H1 (cell line): ENCODE results near the gene C19orf44. TPM values are rescaled to one million over a fixed set of nuclear protein-coding genes. Genes with fewer than 3 reads are reported as not detected.

ENCODE experiments used
- CTCF ChIA-PET: fragments of 300-600 bp; sonication (Branson Sonifier 250); formaldehyde crosslinking; loops from one replicate; lab custom pipeline; 2021; ENCODE audit not compliant: partially characterized antibody; lab: Charles Lee
- POLR2A ChIA-PET: fragments of 300-600 bp; sonication (Branson Sonifier 250); formaldehyde crosslinking; loops from one replicate; lab custom pipeline; 2021; ENCODE audit warnings: inconsistent platforms; ENCODE audit not compliant: partially characterized antibody; lab: Charles Lee
- DNase-seq, 2 experiments: peaks; one replicate each; pipeline versions ENCODE4 v3.0.0 to v3.0.0-alpha.2; 2010 to 2022; ENCODE audit warnings: low spot score in 2 of 2, low read depth in 1 of 2, mixed read lengths in 1 of 2
- FAIRE-seq: peaks from 2 replicates; lab custom pipeline; 2011; peaks lifted over from hg19 to GRCh38; lab: Jason Lieb, UNC
- H2AFZ ChIP-seq: 2 replicates; pipeline ENCODE4 v1.8.1; 2012; ENCODE audit warnings: low read length, inconsistent platforms
- H2AK5ac ChIP-seq: 2 replicates; pipeline ENCODE4 v1.6.1; 2013; ENCODE audit warnings: low read depth, low read length
- H2BK120ac ChIP-seq: replicated peaks from 2 replicates; pipeline ENCODE3; 2013; ENCODE audit warnings: low read depth, low read length, inconsistent platforms
- H2BK12ac ChIP-seq: 2 replicates; pipeline ENCODE4 v1.6.1; 2013; ENCODE audit warnings: low read depth, low read length
- H2BK15ac ChIP-seq: 2 replicates; pipeline ENCODE4 v1.6.1; 2013; ENCODE audit warnings: low read length
- H2BK20ac ChIP-seq: 2 replicates; pipeline ENCODE4 v1.6.1; 2013; ENCODE audit warnings: low read length
- H2BK5ac ChIP-seq: 2 replicates; pipeline ENCODE4 v1.6.1; 2013; ENCODE audit warnings: low read depth, low read length
- H3K14ac ChIP-seq: 2 replicates; pipeline ENCODE4 v1.6.1; 2013; ENCODE audit warnings: inconsistent platforms; ENCODE audit not compliant: insufficient read length
- H3K18ac ChIP-seq: 2 replicates; pipeline ENCODE4 v1.6.1; 2013; ENCODE audit warnings: low read length; ENCODE audit errors: extremely low read depth
- H3K23ac ChIP-seq: 2 replicates; pipeline ENCODE4 v1.6.1; 2013; ENCODE audit warnings: inconsistent platforms; ENCODE audit not compliant: insufficient read length
- H3K23me2 ChIP-seq: 2 replicates; pipeline ENCODE4 v1.6.1; 2013; ENCODE audit warnings: low read depth, low read length
- H3K27ac ChIP-seq: 2 replicates; pipeline ENCODE4 v1.6.1; 2011; ENCODE audit warnings: low read depth, low read length, inconsistent platforms
- H3K27me3 ChIP-seq, 4 experiments: replicated peaks in 1 of 4; 1 replicate in 1 of 4; 2 replicates in 3 of 4; pipeline versions ENCODE4 v1.6.1 to v1.8.1; 2011 to 2013; ENCODE audit warnings: low read length in 3 of 4, mild to moderate bottlenecking in 3 of 4, inconsistent platforms in 2 of 4, mixed read lengths in 2 of 4, moderate library complexity in 1 of 4; ENCODE audit not compliant: control insufficient read depth in 3 of 4, insufficient read depth in 3 of 4; ENCODE audit errors: extremely low read depth in 1 of 4
- H3K36me3 ChIP-seq, 4 experiments: 2 replicates each; pipeline versions ENCODE4 v1.6.1 to v1.8.1; 2011 to 2013; ENCODE audit warnings: mild to moderate bottlenecking in 4 of 4, low read length in 3 of 4, moderate library complexity in 2 of 4, control low read depth in 1 of 4, inconsistent platforms in 1 of 4; ENCODE audit not compliant: insufficient read depth in 4 of 4, control insufficient read depth in 2 of 4
- H3K4ac ChIP-seq: replicated peaks from 2 replicates; pipeline ENCODE3; 2013; ENCODE audit warnings: low read length, low read depth, mixed read lengths, inconsistent platforms; ENCODE audit not compliant: insufficient read length
- H3K4me1 ChIP-seq, 4 experiments: replicated peaks in 1 of 4; 1 replicate in 1 of 4; 2 replicates in 3 of 4; pipeline versions ENCODE4 v1.6.1 to v1.8.1; 2011 to 2013; ENCODE audit warnings: low read length in 3 of 4, inconsistent platforms in 2 of 4, mixed read lengths in 1 of 4; ENCODE audit not compliant: insufficient read depth in 4 of 4, control insufficient read depth in 3 of 4
- H3K4me2 ChIP-seq, 2 experiments: 2 replicates each; pipeline versions ENCODE4 v1.6.1 to v1.8.1; 2011 to 2013; ENCODE audit warnings: low read depth in 2 of 2, low read length in 2 of 2, control low read depth in 1 of 2, inconsistent platforms in 1 of 2, mild to moderate bottlenecking in 1 of 2; ENCODE audit not compliant: insufficient read depth in 1 of 2
- H3K4me3 ChIP-seq, 4 experiments: fragments of 200-600, 300-600 bp in 1 of 4; sonication (generic), shearing (Covaris generic), sonication (Bioruptor Twin) in 1 of 4; 2 replicates each; pipeline versions ENCODE4 v1.5.1 to v1.8.1; 2011 to 2016; ENCODE audit warnings: low read length in 4 of 4, low read depth in 3 of 4, control low read depth in 2 of 4, inconsistent platforms in 2 of 4, mild to moderate bottlenecking in 2 of 4, mixed read lengths in 1 of 4, moderate library complexity in 1 of 4; ENCODE audit not compliant: insufficient read depth in 2 of 4; ENCODE audit errors: extremely low read depth in 1 of 4
- H3K56ac ChIP-seq: replicated peaks from 2 replicates; pipeline ENCODE3; 2013; ENCODE audit warnings: low read depth, mild to moderate bottlenecking, mixed read lengths, low read length, inconsistent platforms; ENCODE audit not compliant: insufficient read length
- H3K79me1 ChIP-seq: 2 replicates; pipeline ENCODE4 v1.6.1; 2013; ENCODE audit warnings: low read depth, low read length, control low read depth
- H3K79me2 ChIP-seq, 2 experiments: 2 replicates each; pipeline versions ENCODE4 v1.6.1 to v1.8.1; 2012 to 2013; ENCODE audit warnings: low read length in 2 of 2, mild to moderate bottlenecking in 2 of 2, inconsistent platforms in 1 of 2; ENCODE audit not compliant: insufficient read depth in 2 of 2, control insufficient read depth in 1 of 2
- H3K9ac ChIP-seq, 4 experiments: replicated peaks in 1 of 4; 1 replicate in 1 of 4; 2 replicates in 3 of 4; pipeline versions ENCODE4 v1.6.1 to v1.8.1; 2011 to 2013; ENCODE audit warnings: low read depth in 3 of 4, low read length in 3 of 4, control low read depth in 2 of 4, mild to moderate bottlenecking in 2 of 4, moderate library complexity in 2 of 4, inconsistent platforms in 1 of 4; ENCODE audit errors: extremely low read depth in 1 of 4
- H3K9me3 ChIP-seq, 2 experiments: 2 replicates each; pipeline versions ENCODE4 v1.6.1 to v1.8.1; 2012 to 2013; ENCODE audit warnings: mild to moderate bottlenecking in 2 of 2, moderate library complexity in 2 of 2, control low read depth in 1 of 2, inconsistent platforms in 1 of 2, low read depth in 1 of 2, low read length in 1 of 2, mixed read lengths in 1 of 2; ENCODE audit not compliant: insufficient read depth in 2 of 2
- H4K20me1 ChIP-seq, 2 experiments: replicated peaks in 1 of 2; 2 replicates each; pipeline versions ENCODE3 to v1.8.1; 2011 to 2013; ENCODE audit warnings: inconsistent platforms in 2 of 2, low read length in 2 of 2, mild to moderate bottlenecking in 1 of 2; ENCODE audit not compliant: insufficient read depth in 2 of 2, control insufficient read depth in 1 of 2
- H4K5ac ChIP-seq: 2 replicates; pipeline ENCODE4 v1.6.1; 2013; ENCODE audit warnings: low read length, low read depth, mixed read lengths, inconsistent platforms; ENCODE audit not compliant: insufficient read length
- H4K8ac ChIP-seq: 2 replicates; pipeline ENCODE4 v1.8.0; 2013; ENCODE audit warnings: mild to moderate bottlenecking, moderate library complexity, low read length, inconsistent platforms; ENCODE audit not compliant: insufficient read depth; ENCODE audit errors: extremely low read depth
- H4K91ac ChIP-seq: replicated peaks from 2 replicates; pipeline ENCODE3; 2013; ENCODE audit warnings: low read length, mixed read lengths, inconsistent platforms; ENCODE audit not compliant: insufficient read length
- ATF3 ChIP-seq: IDR thresholded peaks from 2 replicates; pipeline ENCODE4 v1.6.1; 2011; ENCODE audit warnings: low read depth, mild to moderate bottlenecking, low read length; ENCODE audit not compliant: insufficient read depth
- BCL11A ChIP-seq, 2 experiments: IDR thresholded peaks; one replicate each; pipeline ENCODE4 v1.6.1; 2011; ENCODE audit warnings: low read depth in 2 of 2, low read length in 2 of 2, mild to moderate bottlenecking in 2 of 2
- CHD1 ChIP-seq: IDR thresholded peaks from 2 replicates; pipeline ENCODE4 v1.6.1; 2012; ENCODE audit warnings: low read depth, low read length, improper control_type of control experiment
- GTF2F1 ChIP-seq: IDR thresholded peaks from 2 replicates; pipeline ENCODE4 v1.6.1; 2012; ENCODE audit warnings: low read depth, low read length, improper control_type of control experiment, borderline replicate concordance
- JUN ChIP-seq: IDR thresholded peaks from 2 replicates; pipeline ENCODE4 v1.6.1; 2011; ENCODE audit warnings: low read depth, mild to moderate bottlenecking, improper control_type of control experiment, low read length
- JUND ChIP-seq: IDR thresholded peaks from 2 replicates; pipeline ENCODE4 v1.6.1; 2011; ENCODE audit warnings: mild to moderate bottlenecking, improper control_type of control experiment, low read length
- MAFK ChIP-seq: IDR thresholded peaks from 2 replicates; pipeline ENCODE4 v1.6.1; 2012; ENCODE audit warnings: low read depth, mild to moderate bottlenecking, improper control_type of control experiment, low read length
- RBBP5 ChIP-seq: IDR thresholded peaks from 2 replicates; pipeline ENCODE4 v1.7.1; 2012; ENCODE audit warnings: low read depth, mild to moderate bottlenecking, inconsistent platforms, low read length, moderate library complexity, borderline replicate concordance
- SIX5 ChIP-seq: IDR thresholded peaks from 2 replicates; pipeline ENCODE4 v1.6.1; 2011; ENCODE audit warnings: mild to moderate bottlenecking, low read depth, low read length
- SP1 ChIP-seq: IDR thresholded peaks from 2 replicates; pipeline ENCODE4 v1.6.1; 2011; ENCODE audit warnings: low read depth, low read length
- TEAD4 ChIP-seq: IDR thresholded peaks from 2 replicates; pipeline ENCODE4 v1.6.1; 2012; ENCODE audit warnings: low read depth, low read length, inconsistent platforms, mixed read lengths
- WGBS, 2 experiments: shearing (Covaris generic) in 1 of 2; methylation state at CpG; one replicate each; pipeline versions ENCODE4 v1.1.6 to v1.1.7; 2013 to 2015; ENCODE audit warnings: low lambda C conversion rate in 2 of 2, mixed read lengths in 2 of 2, inconsistent platforms in 1 of 2, low coverage in 1 of 2, missing lambda C conversion rate in 1 of 2; ENCODE audit not compliant: insufficient replicate concordance in 2 of 2, insufficient coverage in 1 of 2, insufficient read length in 1 of 2; ENCODE audit errors: extremely low coverage in 1 of 2, missing lambda C conversion rate in 1 of 2; 5-methylcytosine and 5-hydroxymethylcytosine counted together
- polyA plus RNA-seq, 7 experiments: library from polyadenylated mRNA; depleted of rRNA in 3 of 7; stranded (reverse) in 5 of 7; unstranded in 2 of 7; fragments of >200 nt in 5 of 7; fragments of 200-250 nt in 2 of 7; gene quantifications; 1 replicate in 5 of 7; 2 replicates in 1 of 7; 4 replicates in 1 of 7; pipeline versions ENCODE4 v1.2.1 to v1.2.3, GENCODE V29; 2011 to 2013; ENCODE audit warnings: missing spikeins in 2 of 7, mixed read lengths in 2 of 7
- total RNA-seq: library from RNA; stranded (reverse); fragmentation: NEBNext Ultra II Directional; extraction: Animal tissue kit (Norgen Biotek cat#: 25700); gene quantifications from 2 replicates; pipeline ENCODE4 v1.2.1, GENCODE V29; 2021

The C19orf44 gene
- total and polyA plus RNA-seq, 2 of the 8 experiments (the other 6 are each of a cell fraction or from before 2014, with no cell fraction given) = 2.1 to 4.5 TPM

GRCh38 chr19:16535381-16535780 is 39.2 kb downstream of the C19orf44 start:
- Histone ChIP-seq H2BK15ac (no peak overlapping the region), H3K14ac (no peak overlapping the region), H3K36me3 (peaks cover 27 to 70% (median 54%) of the 10 kb centered on the region in 4 experiments), H3K79me2 (peaks cover 20 to 42% of the 10 kb centered on the region in 2 experiments), H2AFZ (no peak overlapping the region), H3K79me1 (peaks cover 12% of the 10 kb centered on the region), H3K27ac (no peak overlapping the region), H3K27me3 (no peaks in the 10 kb centered on the region), H3K23ac (no peak overlapping the region), H2BK120ac (no peak overlapping the region), H3K4ac (no peak overlapping the region), H3K23me2 (no peaks in the 10 kb centered on the region), H3K56ac (no peak overlapping the region), H4K8ac (no peak overlapping the region), H3K18ac (no peak overlapping the region), H2AK5ac (no peak overlapping the region), H3K4me2 (no peak overlapping the region), H4K91ac (no peak overlapping the region), H2BK5ac (no peak overlapping the region), H3K9ac (no peak overlapping the region), H4K20me1 (peaks cover 25 to 45% of the 10 kb centered on the region in 2 experiments), H3K4me3 (no peak overlapping the region), H2BK12ac (no peak overlapping the region), H3K4me1 (no peaks in the 10 kb centered on the region), H4K5ac (no peak overlapping the region), H2BK20ac (no peak overlapping the region), H3K9me3 (no peaks in the 10 kb centered on the region)
- TF ChIP-seq ATF3 (no peak), JUND (no peak), MAFK (no peak), SIX5 (no peak), BCL11A (IDR thresholded peaks at IDR 0.05; ENCODE audit: low read depth in 2 of 2, low read length in 2 of 2) (no peak), TEAD4 (no peak), JUN (no peak), SP1 (no peak), RBBP5 (no peak), CHD1 (no peak), GTF2F1 (no peak)
- CTCF ChIA-PET = interaction anchor here (1.0 to 2.5 kb wide), 5 partner anchors 13 to 93 kb away, joined by 3 to 10 read pairs (median 4); no protein-coding TSS in a partner anchor
- FAIRE-seq (no peak), DNase-seq (no peak)
- POLR2A ChIA-PET = interaction anchor here (0.6 to 6.2 kb wide), 4 partner anchors 8 to 31 kb away, joined by 3 to 34 read pairs (median 6); no protein-coding TSS in a partner anchor
- 94% methylated on average over 10 of the region's 18 CpGs; no CpG with 5 or more reads in 1 of the 2 experiments for WGBS, 2 experiments
